Hematopoietic multipotent progenitor cell treated with erythropoietin and hydrocortisone succinate and interleukin-3 and kit ligand, for 8 days (in vitro differentiated cells): Measurements from ENCODE around the gene TMEM132D.

Experiments
- DNase-seq: peaks from one replicate; pipeline ENCODE4 v3.0.0-alpha.2; 2015

The TMEM132D gene

DNA sequence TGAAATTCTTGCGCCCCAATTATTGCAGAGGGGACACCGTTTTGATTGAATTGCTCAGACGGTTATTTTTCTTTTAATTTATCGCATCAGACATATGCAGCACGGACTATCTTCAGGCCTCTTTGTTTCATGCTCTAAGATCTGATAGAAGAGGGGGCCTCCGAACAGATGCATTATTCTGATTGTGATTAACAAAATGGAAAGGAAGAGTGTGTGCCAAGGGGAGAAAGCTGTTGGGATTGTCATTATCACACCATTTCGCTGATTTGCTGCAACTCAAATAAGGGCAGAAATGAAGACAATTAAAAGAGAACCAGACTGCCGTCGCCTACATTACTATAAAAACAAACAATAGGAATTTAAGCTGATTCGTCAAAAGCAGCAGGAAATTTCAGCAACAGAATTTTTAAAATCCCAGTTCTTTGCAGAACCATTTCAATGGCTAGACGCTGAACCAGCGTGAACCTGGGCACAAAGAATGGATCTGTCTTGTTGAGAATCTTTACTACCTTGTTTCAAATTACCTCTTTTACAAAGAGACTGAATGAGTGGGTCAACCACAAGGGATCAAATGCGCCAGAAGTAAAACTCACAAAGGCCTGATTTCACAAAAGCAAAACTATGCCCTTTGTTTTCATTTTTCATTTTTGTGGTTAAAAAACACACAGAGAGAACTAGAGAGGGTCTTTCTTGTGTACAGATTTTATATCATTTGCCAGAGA, 30.6 kb downstream of the TMEM132D start:
- DNase-seq: no peak

DNA sequence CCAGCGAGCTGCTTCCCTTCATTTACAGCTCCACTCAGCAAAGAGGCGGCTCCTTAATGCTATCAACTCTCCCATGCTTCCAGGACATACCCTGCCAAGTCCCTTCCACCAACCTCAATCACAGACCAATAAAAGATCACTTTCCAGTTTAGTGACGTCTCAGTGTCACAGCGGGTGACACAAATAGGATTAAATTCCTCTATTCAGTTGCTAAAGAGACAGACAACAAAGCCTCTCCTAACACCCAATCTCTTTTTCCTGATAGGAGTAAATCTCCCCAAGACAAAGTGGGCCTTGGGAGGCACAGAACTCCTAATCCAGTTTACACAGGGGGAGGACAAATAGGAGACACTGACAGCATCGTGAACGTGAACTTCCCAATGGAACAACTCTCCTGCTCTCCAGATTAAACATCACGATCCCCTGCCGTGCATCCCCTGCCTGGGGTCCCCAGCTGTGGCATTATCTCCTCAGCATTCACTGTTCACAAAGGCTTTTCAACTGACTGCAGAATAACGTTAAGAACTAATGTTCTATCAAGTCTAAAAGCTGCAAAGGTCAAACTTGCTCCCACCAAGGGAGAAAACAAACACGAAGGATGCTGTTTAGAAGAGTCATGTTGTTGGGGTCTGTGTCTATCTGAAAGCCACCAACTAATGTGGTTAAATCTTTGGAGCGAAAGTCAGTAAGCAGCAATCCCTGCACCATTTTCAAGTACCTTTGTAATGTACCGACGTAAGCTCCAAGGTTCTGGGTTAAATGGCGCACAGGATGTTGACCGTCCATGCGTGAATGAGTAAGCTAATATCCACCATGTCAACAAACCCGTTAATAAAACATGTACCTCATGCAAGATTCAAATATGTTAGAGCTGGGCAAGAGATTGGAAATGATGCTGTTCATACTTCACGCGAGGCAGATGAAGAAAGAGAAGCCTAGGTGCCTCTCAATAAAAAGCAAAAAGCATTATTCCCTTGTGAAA, 31.5 kb downstream of the TMEM132D start:
- no peak for DNase-seq

DNA sequence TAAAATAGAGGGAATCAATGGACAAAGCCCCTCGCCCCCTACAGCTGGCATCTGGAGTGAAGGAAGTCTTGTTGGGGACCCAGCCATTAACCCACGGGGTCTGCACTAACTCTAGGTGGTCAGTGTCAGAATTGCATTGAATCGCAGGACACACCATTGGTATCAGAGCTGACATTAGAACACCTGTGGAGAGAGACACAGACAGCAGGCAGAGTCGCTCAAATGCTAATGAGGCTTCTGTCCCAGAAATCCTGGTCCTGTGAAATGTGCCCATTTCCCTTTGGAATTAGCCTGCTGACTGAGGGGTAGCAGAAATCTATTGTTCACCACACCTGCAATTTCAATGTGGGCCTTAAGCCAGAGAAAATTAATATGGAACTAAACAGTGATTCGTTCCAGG, 33.0 kb downstream of the TMEM132D start:
- no peak for DNase-seq

DNA sequence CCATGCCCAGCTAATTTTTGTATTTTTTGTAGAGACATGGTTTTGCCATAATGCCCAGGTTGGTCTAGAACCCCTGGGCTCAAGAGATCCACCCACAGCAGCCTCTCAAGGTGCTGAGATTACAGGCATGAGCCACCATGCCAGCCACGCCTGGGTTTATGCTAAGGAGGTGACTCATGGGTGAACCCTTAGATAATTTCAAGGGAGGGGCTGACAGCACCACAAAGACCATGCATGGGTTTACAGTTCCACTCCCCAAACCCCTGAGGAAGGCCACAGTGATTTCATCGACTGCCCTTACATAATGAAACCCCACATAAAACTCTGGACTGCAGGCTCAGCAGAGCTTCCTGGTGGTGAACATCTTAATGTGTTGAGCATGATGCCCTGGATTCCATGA, 33.7 kb downstream of the TMEM132D start:
- no peak for DNase-seq

- no peak for DNase-seq
Measured at GRCh38 chr12:129868575-129868974, 35.2 kb downstream of the TMEM132D start.

DNA sequence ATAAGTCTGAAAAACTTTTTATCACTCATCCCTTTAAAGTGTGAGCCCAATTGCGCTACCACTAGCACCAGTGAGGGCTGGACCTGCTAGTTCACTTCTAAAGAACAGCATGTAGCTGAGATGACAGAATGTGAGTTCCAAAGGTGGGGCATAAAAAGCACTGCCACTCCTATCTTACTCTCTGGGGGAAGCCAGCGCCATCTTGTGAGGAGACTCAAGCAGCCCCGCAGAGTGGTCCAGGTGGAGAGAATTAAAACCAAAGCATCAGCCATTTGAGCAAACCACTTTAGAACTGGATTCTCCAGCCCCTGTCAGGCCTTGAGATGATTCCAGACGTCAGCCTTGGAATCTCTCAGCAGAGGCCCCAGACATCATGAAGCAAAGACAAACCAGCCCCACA, 39.9 kb downstream of the TMEM132D start:
- DNase-seq: no peak

- no peak for DNase-seq
Measured at GRCh38 chr12:129862561-129863175, 41.2 kb downstream of the TMEM132D start.

- no peak for DNase-seq
Measured at GRCh38 chr12:129861951-129862350, 41.9 kb downstream of the TMEM132D start.

- no peak for DNase-seq
Measured at GRCh38 chr12:129854591-129854990, 49.2 kb downstream of the TMEM132D start.

- no peak for DNase-seq
Measured at GRCh38 chr12:129851296-129851695, 52.5 kb downstream of the TMEM132D start.

- DNase-seq: no peak
Measured at GRCh38 chr12:129848876-129849275, 54.9 kb downstream of the TMEM132D start.

DNA sequence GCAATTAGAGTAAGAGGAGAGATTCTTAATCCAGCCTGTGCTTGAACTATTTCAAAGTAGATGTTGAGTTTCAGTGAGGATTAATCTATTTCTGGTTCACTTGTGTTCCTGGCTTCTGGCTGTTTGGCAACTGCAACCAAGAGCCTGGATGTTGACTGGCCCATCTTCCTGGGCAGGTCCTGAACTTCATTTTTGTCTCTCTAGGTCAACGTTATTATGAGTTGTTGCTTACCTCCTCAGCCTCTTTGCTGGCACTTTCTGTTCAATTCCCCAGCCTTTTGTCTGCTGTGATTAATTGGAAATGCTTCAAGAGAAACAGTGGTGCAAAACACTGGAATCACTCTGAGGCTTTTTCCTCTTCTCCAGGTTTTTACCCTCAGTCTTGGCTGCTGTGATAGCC, 56.8 kb downstream of the TMEM132D start:
- no peak for DNase-seq

DNA sequence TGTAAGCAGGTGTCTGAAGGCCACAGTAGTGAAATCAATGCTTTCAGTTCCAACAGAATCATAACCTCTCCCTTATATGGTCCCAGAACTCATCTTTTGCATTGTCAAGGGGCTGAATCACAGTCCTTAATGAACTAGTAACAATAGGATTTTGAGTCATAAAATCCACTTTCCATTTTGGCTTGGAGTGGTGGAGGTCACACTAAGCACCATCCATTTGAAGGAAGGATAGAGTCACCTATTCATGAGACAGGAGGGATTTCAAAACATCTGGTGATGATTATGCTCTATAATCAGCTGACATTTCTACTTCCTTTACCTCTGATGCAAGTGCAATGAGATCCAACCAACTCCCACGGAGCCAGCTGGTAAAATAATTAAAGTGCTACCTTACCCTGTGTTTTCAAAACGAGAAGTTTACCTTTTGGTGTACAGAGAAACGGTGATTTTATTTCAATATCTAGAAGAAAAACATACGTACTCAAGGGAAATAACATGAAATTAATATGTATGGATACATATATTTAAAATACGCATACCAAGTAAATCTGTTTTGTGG, 59.1 kb downstream of the TMEM132D start:
- no peak for DNase-seq

DNA sequence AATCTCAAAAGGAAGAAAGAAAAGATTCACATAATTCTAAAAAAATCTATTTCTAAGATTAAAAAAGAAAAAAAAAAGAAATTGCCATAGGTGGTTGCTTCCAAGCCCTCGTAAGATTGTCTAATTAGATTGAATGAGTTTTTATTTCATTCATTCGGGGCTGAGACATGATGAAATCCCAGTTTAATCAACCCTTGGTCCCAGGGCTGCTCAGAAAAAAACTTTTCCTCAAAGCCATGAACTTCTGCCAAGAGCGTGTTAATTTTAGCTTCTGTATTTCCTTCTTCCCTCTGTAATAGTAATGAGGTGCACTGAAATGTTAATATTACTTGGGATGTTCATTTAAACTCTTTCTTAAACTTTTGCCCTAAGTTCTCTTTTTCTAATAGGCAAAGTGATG, 62.6 kb downstream of the TMEM132D start:
- no peak for DNase-seq

DNA sequence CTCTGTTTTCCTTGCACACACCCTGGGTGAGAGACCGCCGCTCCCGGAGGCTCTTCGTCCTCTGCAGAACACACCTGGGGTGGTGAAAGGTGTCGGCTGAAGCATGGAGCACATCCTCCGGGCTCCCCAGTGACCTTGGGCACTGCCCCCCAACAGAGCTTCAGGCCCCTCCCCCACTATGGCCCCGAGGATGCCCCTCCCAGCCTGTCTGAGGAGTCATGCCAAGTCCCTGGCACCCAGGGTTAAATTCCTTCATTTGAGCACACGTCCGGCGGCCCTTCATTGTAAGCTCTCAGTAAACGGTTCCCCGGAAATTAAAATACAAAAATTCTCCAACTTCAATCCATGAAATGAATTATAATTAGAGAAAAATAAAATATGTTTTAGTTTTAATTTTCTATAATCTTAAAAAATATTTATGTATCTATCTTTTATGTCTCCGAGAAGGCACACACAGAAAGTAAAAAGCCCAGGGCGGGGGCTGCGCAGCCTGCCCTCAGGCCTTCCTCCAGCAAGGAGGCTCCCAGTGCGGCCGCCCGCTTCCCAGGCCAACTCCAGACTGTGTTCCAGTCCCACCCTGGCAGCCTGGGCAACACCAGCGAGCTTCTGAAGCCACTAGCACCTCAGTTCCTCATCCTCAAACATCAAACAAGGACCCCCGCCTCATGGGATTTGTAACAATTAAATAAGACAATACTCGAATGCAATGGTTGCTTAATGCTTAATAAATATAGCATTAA, 63.5 kb downstream of the TMEM132D start:
- no peak for DNase-seq

DNA sequence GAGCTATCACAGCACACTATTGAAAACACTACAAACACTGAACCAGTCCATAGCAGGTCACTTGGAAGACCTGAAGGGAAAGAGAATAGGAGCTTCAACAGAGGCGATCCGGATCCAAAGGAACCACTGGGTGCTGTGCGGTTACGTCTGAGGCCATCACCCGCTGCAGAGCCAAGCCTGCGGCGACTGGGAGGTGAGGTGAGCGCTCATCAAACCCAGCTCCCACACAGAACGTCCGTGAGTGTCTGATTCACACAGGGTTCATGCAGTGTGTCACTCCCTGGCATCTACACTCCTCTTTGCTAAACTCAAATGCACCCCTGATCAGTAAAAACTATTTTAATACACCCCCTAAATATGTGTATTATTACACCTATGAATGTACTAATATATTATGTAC, 64.1 kb downstream of the TMEM132D start:
- DNase-seq: no peak

- DNase-seq: no peak
Measured at GRCh38 chr12:129831294-129831693, 72.5 kb downstream of the TMEM132D start.

DNA sequence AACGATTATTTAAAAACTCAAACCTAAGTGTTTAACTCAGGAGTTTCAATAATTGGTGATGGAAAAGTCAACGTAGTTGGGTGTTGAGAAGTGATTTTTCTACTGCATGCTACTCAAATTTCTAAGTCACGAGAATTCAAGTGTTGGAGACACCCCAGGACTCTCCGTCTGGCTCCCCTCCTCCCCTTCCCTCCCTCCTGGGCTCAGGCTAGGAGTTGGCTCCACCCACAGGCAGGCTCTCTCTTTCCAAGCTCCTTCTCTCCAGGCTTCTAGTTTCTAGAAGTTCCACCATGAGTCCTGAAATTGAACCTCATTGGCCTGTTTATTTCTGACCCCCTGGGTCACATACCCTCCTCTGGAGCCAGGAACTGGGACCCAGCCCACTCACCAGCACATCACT, 73.0 kb downstream of the TMEM132D start:
- DNase-seq: no peak

DNA sequence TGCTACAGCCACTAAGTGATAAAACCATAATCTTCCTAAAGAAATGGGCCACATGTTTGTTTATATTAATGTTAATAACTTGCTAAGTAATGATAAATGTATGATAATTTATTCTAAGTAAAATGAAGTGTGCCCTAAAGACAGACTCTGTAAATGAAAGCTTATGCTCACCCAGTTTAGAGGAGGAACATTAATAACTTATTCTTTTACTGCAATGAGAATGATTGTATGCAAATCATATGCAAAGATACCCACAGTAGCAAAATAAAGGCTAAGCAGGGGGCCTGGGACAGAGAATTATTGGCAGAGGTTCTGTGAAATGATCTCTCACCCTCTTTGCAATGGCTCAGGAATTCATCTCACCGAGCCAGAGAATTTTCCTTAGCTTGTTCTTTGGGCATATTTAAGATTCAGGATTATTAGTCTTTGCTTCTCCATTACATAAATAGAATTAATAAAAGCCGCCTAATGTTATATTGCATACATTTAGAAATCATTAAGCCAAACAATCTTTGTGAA, 75.9 kb downstream of the TMEM132D start:
- DNase-seq: no peak

DNA sequence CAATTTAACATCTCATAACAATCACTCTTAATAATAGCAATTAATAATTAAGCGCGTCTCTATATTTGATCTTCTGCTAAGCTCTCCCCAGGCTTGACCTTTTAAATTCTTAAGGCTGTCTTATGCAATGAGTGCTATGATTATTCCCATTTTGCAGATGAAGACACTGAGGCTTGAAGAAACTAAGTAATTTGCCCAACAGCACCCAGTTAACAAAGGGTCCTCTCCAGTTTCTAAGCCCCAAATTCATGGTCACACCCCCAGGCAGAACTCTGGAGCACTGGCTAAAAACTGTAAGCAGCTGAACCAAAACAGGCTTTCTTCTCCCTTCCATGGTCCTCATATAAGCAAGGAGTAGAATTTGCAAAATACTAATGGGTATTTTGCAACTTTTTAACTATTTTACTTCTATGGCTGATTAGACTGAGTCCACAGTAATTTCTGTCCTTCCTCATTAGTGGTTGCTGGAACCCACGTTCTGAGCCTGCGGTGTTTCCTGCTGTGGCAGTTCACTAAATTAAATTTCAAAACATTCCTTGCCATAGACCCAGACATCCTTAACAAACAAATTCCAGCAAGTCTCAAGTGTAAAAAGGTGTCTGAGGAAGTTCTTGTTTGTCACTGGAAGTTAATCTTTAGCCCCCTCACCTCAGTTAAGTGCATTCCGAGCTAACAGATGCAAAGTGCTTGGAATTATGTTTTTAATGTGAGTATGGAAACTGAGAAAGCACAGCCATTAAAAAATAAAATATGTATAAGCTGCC, 76.5 kb downstream of the TMEM132D start:
- no peak for DNase-seq

DNA sequence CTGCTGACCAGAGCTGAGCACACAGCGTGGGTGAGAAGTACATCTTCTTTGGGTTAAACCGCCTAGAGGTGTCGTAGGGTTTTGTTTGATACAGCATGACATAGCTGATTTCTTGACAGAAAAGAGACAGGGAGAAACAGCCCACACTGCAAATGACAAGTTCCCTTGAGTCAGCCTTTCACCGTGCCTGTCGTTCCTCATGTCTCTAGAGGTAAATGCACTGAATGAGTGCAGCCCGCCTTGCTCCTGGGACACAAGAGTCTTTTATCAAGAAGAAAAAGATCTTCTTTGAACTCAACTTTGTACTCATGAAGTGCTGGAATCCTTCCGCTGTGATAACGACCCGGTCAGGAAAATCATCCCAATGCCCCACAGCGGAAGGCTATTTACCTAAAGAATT, 77.6 kb downstream of the TMEM132D start:
- DNase-seq: no peak

DNA sequence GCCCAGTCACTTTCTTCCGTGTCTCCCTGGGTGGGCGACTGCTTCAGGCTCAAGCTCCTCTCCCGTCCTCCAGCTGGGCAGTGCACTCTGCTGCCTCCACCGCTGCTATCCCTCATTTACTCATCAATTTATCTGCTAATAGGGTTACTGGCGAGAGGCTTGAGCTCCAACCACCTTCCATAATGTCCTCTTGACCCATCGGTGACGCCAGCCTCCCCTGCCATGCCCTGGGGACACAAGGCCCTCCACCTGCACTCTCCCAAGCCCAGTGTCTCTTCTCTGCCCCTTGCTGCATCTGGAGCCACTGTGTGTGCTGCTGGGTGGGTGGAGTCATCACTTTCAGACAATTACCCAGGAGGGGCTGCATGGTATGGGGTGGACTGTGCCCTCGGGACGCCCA, 78.5 kb downstream of the TMEM132D start:
- no peak for DNase-seq
